Ramos (cell line): ENCODE data around the gene UBXN6.

ENCODE experiments used
- in situ Hi-C: fragments of 300-500 bp; cut with MboI; formaldehyde crosslinking; loops from one replicate; pipeline ENCODE4 v1.14.3; 2022; ENCODE audit warnings: low sequenced_read_pairs; ENCODE audit not compliant: unreplicated experiment

Gene UBXN6

GRCh38 chr19:4456843-4457653 is 546 bp downstream of the UBXN6 start:
- in situ Hi-C loops = no loop called here

DNA sequence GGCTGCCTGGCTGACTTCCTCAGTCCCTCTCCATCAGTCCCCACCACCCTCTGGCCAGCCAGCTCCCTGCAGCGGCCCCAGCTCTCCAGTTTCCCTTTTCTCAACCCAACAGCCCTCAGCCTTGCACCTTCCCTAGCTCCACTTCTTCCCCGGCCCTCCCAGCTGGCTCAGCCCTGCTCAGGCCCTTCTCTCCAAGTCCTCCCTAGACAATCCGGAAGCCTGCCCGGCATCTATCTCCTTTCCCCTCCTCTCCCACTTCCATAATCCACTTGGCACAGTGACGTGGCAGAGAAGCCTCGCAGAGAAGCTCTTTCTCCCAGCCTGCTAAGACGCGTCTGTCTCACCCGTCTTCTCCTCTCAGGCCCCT is 1.1 kb downstream of the UBXN6 start:
- in situ Hi-C loops = no loop called here

DNA sequence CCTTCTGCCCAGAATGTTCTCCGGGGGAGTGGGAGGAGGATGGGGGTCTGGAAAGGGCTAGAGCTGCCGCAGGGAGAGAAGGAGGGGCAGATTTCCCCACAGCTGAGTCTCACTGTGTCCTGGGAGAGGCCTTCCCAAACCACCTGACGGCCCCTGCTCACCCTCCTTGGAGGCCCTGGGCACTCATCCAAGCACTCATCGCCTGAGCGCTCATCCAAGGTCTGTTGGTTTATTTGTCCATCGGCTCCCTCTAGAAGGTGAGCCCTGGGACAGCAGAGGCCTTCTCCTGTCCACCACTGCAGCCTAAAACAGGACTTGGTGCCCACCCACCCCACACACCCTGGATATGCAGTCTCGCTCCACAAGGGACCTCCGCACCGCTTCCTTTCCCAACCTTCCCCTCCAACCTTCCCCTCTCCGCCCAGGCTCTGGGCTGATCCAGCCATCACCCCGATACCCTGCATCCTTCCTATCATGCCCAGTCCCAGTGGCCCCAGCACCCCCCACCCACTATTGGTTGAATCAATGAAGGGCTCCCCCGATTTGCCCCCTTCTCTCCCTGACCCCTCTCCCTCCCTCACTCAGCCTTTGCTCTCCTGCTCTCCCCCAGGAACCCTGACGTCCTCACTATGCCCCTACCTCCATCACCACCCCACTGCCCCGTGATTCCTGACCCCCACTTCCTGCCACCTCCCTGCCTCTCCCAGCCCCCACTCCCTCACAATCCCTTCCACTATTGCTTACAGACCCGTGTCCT is 1.7 kb downstream of the UBXN6 start:
- in situ Hi-C loops = no loop called here

DNA sequence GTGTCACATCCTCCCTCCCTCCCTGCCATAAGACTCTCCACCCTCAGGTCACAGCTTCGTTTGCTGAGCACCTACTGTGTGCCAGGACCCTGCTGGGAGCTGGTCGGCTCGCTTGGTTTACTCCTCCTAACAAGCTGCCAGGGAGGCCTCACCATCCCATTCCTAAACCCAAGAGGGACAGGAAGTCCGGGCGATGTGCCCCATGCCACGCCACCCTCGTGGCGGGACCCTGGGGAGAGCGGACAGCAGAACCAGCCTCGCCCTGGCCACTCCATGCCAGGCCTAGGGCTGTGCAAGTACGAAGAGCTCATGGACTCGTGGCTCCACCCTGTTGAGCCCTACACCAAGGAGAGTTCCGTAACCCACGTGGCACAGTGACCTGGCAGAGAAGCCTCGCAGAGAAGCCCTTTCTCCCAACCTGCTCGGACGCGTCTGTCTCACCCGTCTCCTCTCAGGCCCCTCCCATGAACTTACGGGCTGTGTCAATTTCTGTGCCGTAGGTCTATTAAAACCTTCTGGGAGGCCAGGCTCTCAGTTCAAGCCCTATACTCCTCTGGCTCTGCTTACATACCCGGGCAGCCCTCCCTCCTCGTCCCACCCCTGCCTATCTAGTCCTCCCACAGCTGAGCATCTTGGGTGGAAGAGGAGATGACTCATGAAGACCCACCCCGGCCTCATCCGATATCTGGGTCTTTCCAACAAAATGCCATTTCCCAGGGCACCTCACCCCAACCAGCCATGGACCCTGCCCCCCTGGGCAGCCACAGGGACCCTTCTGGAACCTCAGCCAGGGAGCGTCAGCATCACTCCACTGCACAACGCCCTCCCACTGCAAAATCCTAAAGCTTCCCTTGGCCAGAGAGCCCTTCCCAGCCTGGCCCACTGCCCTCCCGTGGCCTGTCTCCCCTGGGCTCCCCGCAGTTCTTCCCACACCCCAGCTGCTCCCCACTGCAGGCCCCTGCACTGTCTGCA is 2.6 kb downstream of the UBXN6 start:
- in situ Hi-C loops = no loop called here

- in situ Hi-C loops = no loop called here
Observed at GRCh38 chr19:4453232-4454179, 4.1 kb downstream of the UBXN6 start.

- in situ Hi-C loops = no loop called here
Observed at GRCh38 chr19:4452230-4452990, 5.2 kb downstream of the UBXN6 start.

DNA sequence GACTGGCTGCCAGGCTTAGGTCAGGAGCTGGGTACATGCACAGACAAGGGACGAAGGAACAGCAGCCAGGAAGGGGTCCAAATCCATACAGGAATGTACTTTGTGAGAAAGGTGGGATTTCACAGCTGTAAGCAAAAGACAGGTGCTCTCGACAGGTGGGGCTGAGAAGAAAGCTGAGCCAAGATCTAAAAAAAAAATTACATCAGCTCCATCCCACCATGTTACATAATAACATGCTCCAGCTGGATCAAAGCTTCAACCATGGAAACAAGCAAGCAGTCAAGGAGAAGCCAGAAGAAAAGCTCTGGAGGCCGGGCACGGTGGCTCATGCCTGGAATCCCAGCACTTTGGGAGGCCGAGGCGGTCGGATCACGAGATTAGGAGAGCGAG is 8.0 kb downstream of the UBXN6 start:
- in situ Hi-C loops = no loop called here

GRCh38 chr19:4449022-4449638 is 8.5 kb downstream of the UBXN6 start:
- in situ Hi-C loops = no loop called here

DNA sequence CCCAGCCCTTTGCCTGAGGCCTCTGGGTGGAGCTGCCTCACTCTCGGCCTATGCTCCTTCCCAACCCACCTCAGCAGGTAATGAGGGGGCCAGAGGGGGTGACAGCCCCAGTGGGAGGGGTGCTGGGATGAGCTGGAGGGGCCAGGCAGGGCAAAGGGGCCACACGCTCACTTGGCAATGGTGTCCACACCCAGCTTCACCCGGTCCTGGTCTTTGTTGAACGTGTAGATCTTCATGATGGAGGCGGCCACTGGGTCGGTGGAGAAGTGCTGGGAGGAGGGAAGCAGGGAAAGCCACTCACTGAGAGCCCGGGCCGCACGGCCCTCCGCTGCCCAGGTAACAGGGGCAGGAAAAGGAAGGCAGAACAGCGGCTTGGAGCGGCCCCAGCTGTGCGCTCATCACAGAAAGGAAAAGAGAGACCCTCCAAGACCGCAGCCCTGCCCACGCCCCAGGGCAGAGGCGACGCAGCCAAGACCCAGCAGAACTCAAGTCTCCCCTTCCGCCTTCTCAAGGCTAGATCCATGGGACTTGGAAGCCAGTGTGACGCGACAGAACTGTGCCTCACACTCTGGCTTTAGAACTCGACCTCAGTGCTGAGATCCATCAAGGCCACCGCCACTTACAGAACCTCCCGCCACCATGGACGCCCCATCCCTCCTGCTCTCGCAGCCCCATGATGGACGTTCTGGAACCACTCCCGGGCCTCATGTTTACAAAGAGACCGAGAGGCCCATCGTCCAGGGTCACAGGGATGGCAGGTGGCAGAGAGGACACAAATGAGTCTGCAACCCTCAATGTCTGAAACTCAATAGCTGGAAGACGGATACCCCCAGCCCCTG is 9.2 kb downstream of the UBXN6 start:
- in situ Hi-C loops = no loop called here

DNA sequence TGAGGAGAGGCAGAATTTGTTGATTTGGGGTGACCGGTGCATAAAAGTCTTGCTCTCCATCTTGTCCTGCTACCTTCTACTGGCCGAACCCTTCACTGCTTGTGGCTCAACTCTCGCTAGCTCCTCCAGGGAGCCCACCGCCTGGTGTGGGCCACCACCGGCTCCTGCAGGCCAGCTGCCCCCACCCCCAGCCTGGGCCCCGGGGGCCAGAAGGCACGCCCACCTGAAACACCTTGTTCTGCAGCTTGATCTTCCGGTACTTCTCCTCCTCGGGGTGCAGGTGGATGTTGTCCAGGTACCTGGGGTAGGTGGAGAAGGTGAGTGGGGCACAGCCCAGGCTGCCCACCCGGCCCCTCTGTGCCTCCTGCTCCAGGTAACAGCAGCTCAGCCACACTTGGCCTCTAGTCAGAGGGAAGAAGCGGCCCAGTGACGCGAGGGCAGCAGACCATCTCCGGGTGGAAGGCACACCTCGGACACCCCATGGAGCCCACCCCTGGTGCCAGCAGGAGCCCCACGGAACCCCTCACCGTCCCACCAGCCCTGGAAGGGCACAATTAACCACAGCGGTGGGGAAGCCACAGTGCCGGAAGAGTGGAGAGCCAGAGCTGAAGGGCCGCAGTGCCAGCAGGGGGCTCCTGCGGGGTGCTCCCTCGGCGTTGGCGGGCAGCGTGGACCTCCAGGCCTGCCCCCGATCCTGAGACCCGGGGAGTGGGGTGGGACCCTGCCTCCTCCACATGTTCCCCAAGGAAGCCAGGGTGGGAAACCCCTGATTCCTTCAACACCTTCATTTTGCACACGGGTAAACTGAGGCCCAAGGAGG is 10.1 kb downstream of the UBXN6 start:
- in situ Hi-C loops = no loop called here

- in situ Hi-C loops = no loop called here
Observed at GRCh38 chr19:4446704-4447200, 10.8 kb downstream of the UBXN6 start.

GRCh38 chr19:4445963-4446703 is 11.5 kb downstream of the UBXN6 start:
- in situ Hi-C loops = no loop called here

GRCh38 chr19:4444765-4445741 is 12.5 kb downstream of the UBXN6 start:
- in situ Hi-C loops = no loop called here

- in situ Hi-C loops = no loop called here
Observed at GRCh38 chr19:4443966-4444764, 13.4 kb downstream of the UBXN6 start.
